Peyer's patch (tissue), 4 donors: Measurements from ENCODE around the gene AIG1.

ENCODE experiments used
- POLR2A ChIP-seq, 2 donors: fragments of 450-650 bp; IDR thresholded peaks; one replicate each; pipeline ENCODE4 v1.5.1; 2017; ENCODE audit warnings: antibody characterized with exemption in 2 of 2, mild to moderate bottlenecking in 2 of 2, moderate library complexity in 2 of 2
- TF ChIP-seq, protein P1 (sequence below), 6 experiments: fragments of 450-650 bp in 4 of 6; fragments of 200-600 bp in 2 of 6; sonication (generic) in 1 of 6; IDR thresholded peaks; one replicate each; pipeline ENCODE4 v1.5.1; 2017 to 2019; ENCODE audit warnings: antibody characterized with exemption in 6 of 6, mild to moderate bottlenecking in 3 of 6, moderate library complexity in 1 of 6

DNA sequence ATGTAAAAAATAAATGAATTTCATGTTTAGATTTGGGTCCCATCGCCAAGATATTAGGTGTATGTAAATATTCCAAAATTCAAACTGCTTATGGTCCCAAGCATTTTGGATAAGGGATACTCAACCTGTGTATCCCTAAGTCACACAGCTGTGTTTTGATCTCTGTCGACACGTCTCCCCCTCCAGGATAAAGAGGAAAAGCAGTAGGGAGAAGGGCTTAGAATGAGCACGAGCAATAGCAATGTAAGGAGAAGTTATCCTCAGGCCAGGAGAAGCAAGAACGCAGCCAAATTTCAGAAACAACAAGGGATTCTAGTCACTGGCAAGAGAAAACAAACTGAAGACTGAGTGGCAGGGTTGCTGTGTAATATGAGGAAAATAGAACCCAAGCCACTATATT, 181.2 kb downstream of the AIG1 start:
- no peak for TF ChIP-seq POLR2A (IDR thresholded peaks at IDR 0.05)
- TF ChIP-seq, protein P1, sequence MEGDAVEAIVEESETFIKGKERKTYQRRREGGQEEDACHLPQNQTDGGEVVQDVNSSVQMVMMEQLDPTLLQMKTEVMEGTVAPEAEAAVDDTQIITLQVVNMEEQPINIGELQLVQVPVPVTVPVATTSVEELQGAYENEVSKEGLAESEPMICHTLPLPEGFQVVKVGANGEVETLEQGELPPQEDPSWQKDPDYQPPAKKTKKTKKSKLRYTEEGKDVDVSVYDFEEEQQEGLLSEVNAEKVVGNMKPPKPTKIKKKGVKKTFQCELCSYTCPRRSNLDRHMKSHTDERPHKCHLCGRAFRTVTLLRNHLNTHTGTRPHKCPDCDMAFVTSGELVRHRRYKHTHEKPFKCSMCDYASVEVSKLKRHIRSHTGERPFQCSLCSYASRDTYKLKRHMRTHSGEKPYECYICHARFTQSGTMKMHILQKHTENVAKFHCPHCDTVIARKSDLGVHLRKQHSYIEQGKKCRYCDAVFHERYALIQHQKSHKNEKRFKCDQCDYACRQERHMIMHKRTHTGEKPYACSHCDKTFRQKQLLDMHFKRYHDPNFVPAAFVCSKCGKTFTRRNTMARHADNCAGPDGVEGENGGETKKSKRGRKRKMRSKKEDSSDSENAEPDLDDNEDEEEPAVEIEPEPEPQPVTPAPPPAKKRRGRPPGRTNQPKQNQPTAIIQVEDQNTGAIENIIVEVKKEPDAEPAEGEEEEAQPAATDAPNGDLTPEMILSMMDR (IDR thresholded peaks at IDR 0.05) = no peak
